Pericardium fibroblast (primary cell): ENCODE data around the gene ZNF593. TPM values are rescaled to one million over a fixed set of nuclear protein-coding genes. Genes with fewer than 3 reads are reported as not detected.

Experiments
- total RNA-seq: library from RNA; depleted of rRNA; stranded (reverse); fragments of >200 nt; gene quantifications from 2 replicates; pipeline ENCODE4 v1.2.3, GENCODE V29; 2015

Gene ZNF593
- total RNA-seq = 36.7 and 58.7 TPM in 2 replicates

DNA sequence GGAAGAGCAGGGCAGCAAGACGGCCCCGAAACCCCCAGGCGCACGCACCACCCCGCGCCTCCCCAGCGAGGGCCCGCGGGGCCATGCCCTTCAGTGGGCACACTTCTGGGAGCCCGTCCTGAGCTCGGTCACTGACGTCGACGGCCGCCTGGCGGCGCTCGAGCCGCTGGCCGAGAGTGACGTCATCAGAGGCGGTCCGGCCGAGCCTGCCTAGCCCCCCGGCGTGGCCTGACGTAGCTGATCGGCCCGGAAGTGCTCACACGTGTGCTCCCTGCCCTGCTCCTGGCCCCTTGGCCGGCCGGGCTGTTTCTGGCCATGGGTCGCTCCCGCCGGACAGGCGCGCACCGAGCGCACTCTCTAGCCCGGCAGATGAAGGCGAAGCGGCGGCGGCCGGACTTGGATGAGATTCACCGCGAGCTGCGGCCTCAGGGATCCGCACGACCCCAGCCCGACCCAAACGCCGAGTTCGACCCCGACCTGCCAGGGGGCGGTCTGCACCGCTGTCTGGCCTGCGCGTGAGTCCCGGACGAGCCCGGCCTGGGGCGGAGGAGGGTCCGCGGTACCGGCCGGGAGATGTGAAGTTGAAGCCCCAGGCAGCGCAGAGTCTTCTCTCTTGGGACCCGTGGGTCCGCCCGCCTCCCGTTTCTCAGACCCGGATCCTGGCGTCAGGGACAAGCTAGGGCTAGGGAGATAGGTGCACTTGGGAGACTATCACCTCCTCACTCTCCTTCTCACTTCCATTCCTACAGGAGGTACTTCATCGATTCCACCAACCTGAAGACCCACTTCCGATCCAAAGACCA, at the start of gene ZNF593:
Gene ZNF593 (plus strand): TSS at position 240 of the 803 bp plus-strand sequence. CDS start 76 bp downstream, at position 316.

GRCh38 chr1:26158908-26159742, 10.6 kb upstream of the ZNF593 start, which contains the start of gene FAM110D:
Gene FAM110D, plus strand, starts transcription at chr1:26159079. Its CDS starts 2,213 bp downstream, at chr1:26161292.

GRCh38 chr1:26168410-26169197, 1.1 kb upstream of the ZNF593 start, which contains the start of gene C1orf232:
Gene C1orf232, minus strand, starts transcription at chr1:26168963. Its CDS starts 464 bp downstream, at chr1:26168499.

GRCh38 chr1:26171084-26172072, 1.7 kb downstream of the ZNF593 start, which contains the start of gene ZNF593OS:
Gene ZNF593OS, minus strand, starts transcription at chr1:26171832. Its CDS starts 171 bp downstream, at chr1:26171661.

DNA sequence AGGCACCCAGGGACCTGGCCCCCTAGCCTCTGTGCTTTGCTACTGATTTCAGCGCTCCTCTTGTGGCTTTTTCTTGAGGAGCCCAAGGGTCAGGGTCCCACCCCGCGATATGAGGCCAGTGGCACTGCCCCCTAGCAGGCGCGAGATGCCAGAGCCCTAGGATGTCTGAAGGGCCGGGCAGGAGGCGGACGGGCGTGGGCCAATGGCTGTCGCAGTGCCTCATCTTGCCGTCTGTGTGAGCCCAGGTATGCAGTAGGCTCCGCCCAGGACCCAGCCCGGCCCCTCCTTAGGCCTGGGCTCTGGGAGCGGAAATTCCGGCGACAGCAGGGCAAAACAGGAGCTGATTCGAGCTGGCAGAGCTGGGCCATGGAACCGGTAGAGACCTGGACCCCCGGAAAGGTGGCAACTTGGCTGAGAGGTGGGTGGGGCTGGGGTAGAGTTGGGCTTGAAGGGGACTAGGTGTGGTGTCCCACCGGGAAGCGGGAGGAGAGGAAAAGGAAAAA, 7.5 kb downstream of the ZNF593 start, which contains the start of gene CNKSR1:
Gene CNKSR1 (plus strand): TSS at position 310 of the 503 bp plus-strand sequence. CDS start 57 bp downstream, at position 367.

GRCh38 chr1:26190373-26190987, 20.8 kb downstream of the ZNF593 start, which contains the start of gene CATSPER4:
Gene CATSPER4, plus strand, starts transcription at chr1:26190602. Its CDS starts 26 bp downstream, at chr1:26190628.

Other genes with a start within 250 kb of the ZNF593 start
- 2.3 and 3.2 TPM in 2 replicates for gene PAFAH2, start 171.8 kb upstream of the ZNF593 start, total RNA-seq
- gene EXTL1, start 148.1 kb upstream of the ZNF593 start, total RNA-seq = 0.12 and 0.60 TPM in 2 replicates
- not detected in 2 replicates for gene SLC30A2, start 123.8 kb upstream of the ZNF593 start, total RNA-seq
- 0.70 TPM in 1 of 2 replicates, not detected in the other for gene TRIM63, start 102.3 kb upstream of the ZNF593 start, total RNA-seq
- gene PDIK1L, start 58.1 kb upstream of the ZNF593 start, total RNA-seq = 1.7 and 1.9 TPM in 2 replicates
- gene FAM110D, start 10.8 kb upstream of the ZNF593 start, total RNA-seq = 0.43 TPM in 1 of 2 replicates, not detected in the other
- not detected in 2 replicates for gene C1orf232, start 945 bp upstream of the ZNF593 start, total RNA-seq
- 0.23 TPM in 1 of 2 replicates, not detected in the other for gene ZNF593OS, start 1.9 kb downstream of the ZNF593 start, total RNA-seq
- 0.17 and 1.8 TPM in 2 replicates for gene CNKSR1, start 7.6 kb downstream of the ZNF593 start, total RNA-seq
- not detected in 2 replicates for gene CATSPER4, start 20.7 kb downstream of the ZNF593 start, total RNA-seq
- gene CEP85, start 64.3 kb downstream of the ZNF593 start, total RNA-seq = 6.0 TPM in 2 replicates
- 121 and 201 TPM in 2 replicates for gene SH3BGRL3, start 110.2 kb downstream of the ZNF593 start, total RNA-seq
- 2.2 and 2.8 TPM in 2 replicates for gene UBXN11, start 136.7 kb downstream of the ZNF593 start, total RNA-seq
- not detected in 2 replicates for gene CD52, start 148.1 kb downstream of the ZNF593 start, total RNA-seq
- not detected in 2 replicates for gene CRYBG2, start 184.2 kb downstream of the ZNF593 start, total RNA-seq
- not detected in 2 replicates for gene ZNF683, start 202.8 kb downstream of the ZNF593 start, total RNA-seq
- not detected in 2 replicates for gene LIN28A, start 240.9 kb downstream of the ZNF593 start, total RNA-seq